Measurements from ENCODE around the gene TRMU.

The TRMU gene, protein sequence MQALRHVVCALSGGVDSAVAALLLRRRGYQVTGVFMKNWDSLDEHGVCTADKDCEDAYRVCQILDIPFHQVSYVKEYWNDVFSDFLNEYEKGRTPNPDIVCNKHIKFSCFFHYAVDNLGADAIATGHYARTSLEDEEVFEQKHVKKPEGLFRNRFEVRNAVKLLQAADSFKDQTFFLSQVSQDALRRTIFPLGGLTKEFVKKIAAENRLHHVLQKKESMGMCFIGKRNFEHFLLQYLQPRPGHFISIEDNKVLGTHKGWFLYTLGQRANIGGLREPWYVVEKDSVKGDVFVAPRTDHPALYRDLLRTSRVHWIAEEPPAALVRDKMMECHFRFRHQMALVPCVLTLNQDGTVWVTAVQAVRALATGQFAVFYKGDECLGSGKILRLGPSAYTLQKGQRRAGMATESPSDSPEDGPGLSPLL

DNA sequence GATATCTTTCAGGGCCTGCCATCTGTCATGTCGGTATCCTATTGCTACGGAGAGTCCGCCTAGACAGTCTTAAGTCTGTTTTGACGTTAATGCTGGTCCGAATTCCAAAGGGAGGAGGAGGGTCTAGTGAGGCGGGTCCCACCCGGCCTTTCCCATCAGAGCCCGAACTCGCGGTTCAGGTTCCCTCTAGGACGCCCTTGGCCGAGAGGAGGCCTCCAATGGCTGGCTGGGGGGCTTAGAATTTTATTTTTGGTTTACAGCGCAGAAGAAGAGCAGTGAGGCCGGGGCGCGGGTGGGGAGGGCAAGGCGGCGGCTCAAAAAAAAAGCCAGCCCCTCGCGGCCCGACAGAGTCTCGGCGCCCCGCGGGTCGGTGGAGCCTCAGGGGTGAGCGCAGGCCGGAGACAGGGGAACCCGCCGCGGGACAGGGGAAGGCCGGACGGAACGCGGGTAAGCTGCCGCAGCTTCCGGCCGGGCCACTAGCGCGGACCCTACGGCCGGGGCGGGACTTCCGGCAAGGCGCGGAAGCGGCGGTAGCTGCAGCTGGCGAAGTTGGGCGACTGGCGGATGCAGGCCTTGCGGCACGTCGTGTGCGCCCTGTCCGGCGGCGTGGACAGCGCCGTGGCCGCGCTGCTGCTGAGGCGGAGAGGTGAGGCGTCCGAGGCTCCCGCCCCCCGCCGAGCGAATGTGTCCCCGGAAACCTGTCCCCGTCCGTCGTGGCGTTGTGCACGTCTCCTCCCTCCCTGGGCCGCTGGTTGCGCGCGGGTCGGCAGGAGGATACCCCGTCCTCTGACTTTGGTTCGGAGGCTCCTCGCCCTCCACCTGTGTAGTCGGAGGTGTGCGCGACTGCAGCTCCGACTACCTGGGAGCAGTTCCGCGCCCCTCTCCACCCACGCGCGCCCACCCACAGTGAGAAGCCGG lies at the start of gene TRMU:
Gene TRMU, plus strand, starts transcription at position 514 of the 918 bp plus-strand sequence. Its CDS starts 51 bp downstream, at position 565.
- peak; percentile 60 for FAIRE-seq

DNA sequence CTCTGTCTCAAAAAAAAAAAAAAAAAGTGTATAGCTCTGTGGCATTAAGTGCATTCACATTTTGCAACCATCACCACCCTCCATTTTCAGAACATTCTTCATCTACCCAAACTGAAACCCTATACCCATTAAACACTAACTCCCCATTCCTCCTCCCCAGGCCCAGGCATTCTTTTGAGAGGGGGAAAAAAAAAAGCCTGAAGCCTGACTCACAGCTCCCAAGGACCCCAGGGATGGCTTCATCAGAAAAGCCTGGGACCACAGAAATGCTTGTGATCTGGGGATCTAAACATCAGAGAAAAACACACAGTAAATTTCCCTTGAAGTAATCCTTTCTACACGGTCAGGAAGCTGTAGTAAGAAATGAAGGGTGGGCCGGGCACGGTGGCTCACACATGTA lies 49.5 kb upstream of the TRMU start:
- no peak for FAIRE-seq

DNA sequence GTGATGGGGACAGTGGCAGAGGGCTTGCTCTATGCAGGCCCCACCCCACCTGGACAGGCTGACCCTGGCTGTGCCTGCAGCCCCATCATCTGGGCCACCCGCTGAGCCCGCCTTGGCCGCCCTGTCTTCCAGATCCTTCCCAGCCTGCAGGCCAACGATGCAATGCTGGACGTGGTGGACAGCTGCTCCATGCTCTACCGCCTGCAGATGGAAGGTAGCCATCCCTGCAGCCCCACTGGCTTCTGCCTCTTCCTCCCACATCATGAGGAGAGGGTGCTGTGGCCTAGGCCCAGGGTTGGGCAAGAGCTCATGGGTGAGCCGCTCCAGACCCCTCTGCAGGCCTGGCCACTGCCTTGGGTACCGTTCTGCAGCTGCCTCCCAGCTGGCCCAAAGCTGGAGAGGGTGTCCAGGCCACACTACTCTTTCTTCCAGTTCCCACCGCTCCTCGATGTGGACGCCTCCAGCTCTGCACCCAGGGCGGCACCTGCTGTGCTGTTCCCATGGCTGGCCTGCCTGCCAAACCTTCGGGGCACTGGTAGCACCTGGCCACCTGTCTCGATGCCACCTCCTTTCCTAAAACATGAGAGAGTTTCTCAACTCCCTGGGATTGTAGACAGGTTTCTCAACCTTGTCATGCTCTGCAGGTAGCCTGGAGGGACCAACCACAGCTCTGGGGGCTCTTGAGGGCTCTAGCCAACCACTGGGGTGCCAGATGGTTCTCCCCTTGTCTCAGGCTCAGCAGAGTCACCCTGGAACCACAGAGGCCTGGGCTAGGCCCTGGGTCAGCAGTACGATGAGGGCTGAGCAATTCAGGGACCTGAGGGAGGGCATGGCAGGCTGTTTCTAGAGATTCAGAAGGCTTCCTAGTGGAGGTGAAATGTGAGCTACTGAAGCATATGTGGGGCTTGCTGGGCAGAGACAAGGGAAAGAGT lies 48.3 kb upstream of the TRMU start:
- FAIRE-seq: no peak

DNA sequence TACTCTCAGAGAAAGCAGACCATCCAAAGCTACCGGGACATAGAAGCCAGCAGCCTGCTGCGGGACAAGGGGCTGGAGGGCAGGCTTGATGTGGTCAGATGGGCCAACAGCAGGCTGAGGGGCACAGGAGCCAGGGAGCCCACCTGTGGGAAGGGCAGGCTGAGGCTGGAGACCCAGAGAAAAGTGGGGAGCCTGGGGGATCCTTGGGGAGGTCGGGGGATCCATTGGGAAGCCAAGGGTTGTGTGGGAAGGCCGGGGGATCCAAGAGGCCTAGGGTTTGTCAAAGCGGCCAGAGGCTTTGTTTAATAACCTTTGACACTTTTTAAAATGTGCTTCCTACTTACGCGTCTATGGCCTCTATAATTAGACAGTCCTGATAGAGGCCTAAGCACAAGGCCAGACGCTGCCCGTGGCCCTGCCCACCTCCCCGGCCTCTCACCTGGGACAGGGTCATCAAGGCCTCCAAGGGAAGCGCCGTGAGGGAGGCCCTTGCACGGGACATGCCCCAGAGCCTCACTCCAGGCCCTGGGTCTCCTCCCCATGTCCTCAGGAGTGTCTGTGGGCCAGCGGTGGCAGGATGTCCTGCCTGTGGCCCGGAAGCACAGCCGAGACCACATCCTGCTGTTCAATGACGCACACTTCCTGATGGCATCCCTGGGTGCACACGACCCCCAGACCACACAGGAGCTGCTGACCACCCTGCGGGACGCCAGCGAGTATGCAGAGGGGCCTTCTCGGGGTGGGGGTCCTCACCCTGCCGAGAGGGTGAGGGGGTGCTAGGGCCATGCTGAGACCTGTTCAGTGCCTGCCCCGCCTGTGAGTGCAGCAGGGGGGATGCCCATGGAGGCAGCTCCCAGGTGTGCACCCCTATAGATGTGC lies 47.4 kb upstream of the TRMU start:
- FAIRE-seq: no peak

DNA sequence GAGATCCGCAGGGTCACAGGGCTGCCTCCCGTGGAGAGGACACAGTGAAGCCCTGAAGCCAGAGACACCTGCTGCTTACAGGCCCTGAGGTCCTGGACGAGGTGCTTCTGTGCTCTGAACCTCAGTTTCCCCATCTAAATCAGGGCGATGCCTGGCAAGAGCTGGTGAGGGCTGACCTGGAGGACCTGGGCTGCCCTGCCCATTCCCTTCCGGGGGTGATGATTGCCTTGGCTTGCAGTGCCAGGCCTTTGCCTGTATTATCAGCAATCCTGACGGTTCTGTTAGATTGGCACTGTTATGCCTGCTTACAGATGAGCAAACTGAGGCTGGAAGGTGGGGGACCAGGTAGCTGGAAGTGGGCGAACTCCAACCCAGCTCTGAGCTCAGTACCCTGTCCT lies 46.7 kb upstream of the TRMU start:
- FAIRE-seq: no peak

DNA sequence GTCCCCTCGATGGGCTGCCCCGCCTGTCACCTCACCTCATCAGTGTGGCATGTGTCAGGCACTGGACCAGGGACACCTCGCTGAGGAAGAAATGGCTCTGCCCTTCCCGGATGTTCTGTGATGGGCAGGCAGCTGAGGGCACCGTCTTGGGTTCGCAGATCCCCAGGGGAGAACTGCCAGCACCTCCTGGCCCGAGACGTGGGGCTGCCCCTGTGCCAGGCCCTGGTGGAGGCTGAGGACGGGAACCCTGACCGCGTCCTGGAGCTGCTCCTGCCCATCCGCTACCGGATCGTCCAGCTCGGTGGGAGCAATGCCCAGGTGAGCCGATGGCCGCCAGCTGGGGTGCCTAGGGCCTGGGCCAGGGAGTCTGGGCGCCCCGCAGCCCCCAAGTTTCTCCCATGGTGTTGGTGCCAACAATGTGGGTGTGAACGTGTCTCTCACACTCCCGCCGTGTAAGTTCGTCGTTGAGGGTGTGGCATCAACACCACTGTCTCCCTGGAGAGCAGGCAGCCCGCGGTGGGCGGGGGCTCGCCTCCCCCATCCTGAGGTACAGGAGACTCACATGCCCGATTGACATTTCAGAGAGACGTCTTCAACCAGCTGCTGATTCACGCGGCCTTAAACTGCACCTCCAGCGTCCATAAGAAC lies 46.1 kb upstream of the TRMU start:
- no peak for FAIRE-seq

DNA sequence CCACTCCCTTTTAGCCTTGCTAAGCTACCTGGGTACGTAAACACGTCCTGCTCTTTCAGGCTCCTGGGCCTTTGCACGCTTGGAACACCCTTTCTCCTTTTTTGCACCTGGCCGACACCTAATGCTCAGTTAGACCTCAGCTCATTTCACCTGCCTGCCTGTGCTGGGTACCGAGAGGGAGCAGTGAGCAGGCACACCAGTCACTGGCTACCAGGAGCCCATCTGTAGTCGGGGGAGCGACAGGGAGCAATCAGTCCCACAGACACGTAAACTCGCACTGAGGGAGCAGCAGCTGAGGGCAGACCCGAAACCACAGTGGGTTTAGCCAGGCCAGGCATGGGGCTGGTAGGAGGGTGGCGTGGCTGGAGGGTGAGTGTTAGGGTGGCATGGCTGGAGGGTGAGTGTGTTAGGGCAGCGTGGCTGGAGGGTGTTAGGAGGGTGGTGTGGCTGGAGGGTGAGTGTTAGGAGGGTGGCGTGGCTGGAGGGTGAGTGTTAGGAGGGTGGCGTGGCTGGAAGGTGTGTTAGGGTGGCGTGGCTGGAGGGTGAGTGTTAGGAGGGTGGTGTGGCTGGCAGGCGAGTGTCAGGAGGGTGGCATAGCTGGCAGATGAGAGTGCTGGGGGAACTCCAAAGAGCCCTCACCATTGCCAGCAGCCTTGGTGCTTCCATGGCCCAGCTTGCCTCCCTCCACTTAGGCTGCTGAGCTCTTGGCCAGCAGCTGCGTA lies 45.2 kb upstream of the TRMU start:
- no peak for FAIRE-seq

DNA sequence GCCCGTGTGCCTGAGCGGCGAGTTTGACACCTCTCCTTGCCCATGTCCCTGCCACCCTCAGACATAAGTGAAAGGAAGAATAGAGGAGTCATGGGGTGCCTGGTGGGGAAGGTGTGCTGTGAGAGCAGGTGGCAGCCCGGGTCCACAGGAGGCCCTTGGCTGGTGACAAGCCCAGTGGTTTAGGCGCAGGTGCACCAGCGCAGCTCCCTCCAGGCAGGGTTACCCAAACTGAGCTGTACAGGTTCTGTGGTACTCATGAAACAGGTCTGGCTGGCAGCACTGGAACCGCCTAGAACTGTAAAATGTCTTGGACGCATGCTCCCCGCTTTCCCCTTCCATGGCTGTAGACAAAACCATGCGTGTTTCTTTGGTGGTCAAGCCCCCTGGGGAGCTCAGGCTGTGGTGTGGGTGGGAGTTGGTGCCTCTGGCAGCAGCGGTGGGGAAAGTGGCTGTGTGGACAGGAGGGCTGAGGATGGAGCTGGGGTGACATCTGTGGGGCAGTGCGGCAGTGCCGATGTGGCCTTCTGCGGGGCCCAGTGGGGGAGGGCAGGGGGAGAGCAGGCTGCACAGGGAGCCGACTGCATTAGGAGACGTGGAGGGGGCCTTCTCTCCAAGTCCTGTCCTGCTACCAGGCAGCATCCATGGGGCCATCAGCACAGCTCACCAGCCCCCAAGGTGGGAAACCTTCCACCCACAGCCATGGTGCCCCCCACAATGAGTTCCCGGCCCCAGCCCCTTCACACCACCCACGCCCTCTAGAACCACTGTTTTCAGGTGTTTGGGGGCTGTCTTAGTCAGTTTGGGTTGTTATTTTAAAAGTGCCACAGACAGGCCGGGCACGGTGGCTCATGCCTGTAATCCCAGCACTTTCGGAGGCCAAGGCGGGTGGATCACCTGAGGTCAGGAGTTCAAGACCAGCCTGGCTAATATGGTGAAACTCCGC lies 44.4 kb upstream of the TRMU start:
- FAIRE-seq: no peak

DNA sequence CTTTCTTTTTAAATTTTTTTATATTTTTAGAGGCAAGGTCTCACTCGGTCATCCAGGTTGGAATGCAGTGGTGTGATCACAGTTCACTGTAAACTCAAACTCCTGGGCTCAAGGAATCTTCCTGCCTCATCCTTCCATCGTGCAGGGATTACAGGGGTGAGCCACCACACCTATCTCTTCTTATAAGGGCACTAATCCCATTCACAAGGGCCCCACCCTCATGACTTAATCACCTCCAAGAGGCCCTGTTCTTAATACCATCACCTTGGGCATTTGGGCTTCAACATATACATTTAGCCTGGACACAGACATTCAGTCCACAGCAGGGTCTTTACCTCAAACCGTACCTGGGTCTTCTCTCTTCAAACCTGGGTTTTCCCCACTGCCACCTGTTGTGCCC lies 43.3 kb upstream of the TRMU start:
- FAIRE-seq: no peak

DNA sequence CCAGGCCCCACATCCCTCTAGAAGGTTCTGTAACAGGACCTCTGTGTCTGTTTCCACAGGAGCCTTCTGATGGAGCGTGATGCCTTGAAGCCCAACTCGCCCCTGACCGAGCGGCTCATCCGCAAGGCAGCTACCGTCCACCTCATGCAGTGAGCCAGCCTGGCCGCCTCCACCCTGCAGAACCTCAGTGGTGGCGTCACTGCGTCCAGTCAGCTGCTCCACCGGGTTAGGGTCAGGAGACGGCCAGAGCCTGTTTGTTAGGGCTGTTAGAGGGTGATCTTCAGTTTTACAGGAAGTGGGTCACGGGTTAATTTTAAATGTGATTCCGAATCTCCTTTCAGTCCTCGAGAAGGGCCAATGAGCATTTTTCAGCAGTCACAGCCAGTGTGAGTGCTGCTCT lies 42.8 kb upstream of the TRMU start:
- no peak for FAIRE-seq

DNA sequence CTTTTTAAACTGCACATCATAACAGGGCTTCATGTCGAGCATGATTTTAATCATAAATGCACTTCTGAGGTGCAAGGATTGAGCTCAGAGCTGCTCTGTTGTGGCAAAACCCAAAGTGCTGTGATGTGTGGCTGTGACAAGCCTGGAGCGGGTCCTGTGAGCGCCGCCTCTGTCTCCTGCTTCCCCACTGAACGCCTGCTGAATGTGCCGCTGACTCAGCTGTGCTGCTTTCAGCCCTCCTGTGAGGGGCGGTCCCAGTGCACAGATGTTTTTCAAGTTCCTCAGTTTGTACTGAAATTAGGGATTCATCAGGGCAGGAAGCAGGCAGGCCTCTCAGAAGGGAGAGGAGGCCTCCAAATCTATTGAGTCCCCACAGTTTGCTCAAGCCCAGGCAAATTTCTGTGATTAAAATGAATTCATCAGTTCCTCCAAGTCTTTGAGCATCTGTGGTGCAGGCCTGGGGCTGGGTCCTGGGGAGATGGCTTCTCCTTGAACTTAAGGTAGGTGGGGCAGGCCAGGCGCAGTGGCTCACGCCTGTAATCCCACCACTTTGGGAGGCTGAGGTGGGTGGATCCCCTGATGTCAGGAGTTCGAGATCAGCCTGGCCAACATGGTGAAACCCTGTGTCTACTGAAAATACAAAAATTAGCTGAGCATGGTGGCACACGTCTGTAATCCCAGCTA lies 41.8 kb upstream of the TRMU start:
- no peak for FAIRE-seq

DNA sequence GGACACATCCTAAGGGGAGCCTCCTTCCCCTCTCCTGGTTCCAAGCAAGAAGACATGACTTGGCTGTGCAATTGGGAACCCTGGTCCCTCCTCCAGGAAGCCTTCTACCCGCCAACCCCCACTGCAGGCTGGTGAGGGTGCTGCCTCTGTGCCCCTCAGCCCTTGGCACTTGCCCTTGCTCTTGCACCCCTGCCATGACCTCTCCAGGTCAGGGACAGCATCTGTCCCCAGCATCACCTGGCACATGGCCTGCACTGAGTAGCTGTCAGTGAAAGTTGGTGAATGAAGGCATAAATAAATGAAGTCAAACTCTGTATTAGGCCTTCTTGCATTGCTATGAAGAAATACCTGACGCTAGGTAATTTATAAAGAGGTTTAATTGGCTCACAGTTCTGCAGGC lies 40.7 kb upstream of the TRMU start:
- no peak for FAIRE-seq

DNA sequence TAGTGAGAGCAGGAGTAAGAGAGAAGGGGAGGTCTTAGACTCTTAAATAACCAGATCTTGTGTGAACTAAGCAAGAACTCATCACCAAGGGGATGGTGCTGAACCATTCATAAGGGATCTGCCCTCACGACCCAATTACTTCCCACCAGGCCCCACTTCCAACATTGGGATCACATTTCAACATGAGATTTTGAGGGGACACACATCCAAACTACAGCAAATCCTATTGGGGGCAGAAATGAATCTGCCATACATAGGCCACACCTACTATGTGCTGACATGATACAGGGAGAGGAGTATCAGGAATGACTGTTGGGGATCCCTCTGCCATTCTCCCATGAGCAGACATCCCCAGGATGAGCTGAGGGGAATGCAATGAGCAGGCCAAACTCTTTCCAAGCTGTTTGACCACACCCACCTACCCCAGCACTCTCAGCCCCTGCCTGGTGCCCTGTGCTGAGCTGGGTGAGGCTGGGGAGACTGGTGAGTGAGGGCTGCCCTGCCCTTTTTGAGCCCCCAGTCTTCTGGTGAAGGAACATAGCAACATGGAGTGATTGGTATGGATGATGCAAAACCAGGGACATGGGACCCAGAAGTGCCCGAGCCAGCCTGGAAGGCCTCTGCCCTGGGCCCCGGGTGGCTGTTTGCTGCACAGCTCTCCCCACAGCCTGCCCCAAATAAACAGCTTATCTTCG lies 40.1 kb upstream of the TRMU start:
- FAIRE-seq: no peak

DNA sequence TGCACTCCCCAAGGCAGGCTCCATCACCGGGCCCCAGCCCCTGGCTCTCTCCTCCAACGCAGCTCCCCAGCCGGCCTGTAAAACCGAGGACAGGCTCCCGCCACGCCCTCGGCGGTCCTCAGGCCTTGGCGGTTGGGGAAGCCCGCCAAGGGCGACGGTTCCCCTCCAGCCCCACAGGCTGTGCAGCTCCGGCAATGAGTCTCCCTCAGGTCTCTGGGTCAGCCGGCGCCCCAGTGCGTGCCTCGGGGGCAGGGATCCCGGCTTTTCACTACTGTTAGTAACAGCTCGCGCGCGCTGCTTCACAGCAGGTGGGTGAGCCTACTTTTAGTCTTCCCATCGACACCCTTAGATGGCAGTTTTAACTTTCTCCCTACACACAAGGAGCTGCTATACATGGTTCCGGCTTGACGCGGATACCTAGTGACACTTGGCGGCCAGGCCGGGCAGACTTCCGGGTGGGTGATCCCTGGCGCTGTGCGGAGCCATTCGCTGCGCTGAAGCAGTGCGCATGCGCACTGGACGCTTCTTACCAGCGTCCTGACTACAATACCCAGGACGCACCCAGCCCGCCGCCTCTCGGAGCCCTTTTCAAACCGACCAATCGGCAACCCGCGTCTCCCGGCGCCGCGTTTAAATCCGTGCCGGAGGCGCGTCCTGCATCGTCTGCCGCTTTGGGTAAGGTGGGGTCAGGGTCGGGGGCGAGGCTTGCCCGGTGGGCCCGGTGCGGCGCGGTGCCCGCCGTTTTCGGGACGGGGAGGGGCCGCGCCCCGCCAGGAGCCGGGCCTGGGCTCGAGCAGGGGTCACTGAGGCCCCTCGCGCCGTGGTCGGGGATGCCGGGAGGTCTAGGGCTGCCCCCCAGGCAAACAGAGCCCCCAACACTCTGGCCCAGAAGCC lies 39.0 kb upstream of the TRMU start, which contains the start of gene GTSE1:
Gene GTSE1, plus strand, starts transcription at position 614 of the 894 bp plus-strand sequence. CDS start 531 bp downstream, outside the sequence.
- FAIRE-seq: peak; percentile 97

DNA sequence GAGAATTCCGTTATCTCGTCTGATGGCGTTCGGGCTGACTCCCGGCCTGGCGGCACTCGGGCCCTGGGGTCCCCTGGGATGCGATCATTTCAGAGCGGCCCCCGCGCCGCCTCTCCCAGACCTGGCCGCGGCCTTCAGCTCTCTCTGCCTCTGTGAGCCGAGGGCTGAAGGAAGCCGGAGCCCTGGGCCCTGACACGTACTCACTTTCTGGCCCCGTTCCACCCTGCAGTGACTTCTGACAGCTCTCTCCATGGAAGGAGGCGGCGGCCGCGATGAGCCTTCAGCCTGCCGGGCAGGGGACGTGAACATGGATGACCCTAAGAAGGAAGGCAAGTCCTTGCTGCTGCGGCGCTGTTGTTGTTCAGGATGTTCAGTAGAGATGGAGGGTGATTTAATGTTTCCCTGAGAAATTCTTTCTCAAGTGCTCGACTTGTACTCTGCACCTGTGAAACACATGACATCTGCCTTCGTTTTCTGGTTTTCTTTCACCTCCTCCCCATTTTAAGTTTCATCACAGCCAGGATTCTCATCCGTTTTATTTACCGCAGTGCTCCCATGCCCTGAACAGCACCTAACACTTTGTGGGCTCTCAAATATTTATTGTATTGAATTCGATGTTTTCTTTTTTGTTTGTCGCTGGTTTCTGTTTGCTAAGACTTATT lies 38.2 kb upstream of the TRMU start:
- no peak for FAIRE-seq

DNA sequence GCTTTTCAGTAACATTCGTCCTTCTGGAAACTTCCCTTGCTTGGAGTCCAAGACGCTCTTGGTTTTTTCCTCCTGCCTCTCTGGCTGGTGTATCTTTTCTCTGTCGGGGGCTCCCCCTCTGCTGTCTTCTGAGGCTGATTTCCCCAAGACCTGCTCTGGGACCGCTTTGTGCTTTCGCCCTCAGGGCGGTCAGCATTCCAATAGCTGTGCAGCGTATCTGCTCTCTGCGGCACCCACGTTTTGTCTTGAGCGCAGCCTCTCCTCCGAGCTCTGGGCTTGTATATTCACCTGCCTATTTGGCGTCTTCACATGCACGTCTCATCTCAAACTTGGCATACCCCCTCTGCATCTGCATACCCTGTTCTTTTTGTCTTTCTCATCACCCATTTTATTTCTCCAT lies 36.4 kb upstream of the TRMU start:
- FAIRE-seq: no peak

Measured in G401.6 (cell line).